Posterior cingulate gyrus (tissue), 11 donors: ENCODE measurements around the gene DNAJC22.

Experiments used
- DNase-seq, 10 donors: peaks; one replicate each; pipeline versions ENCODE4 v3.0.0 to v3.0.0-alpha.2; 2020 to 2021; ENCODE audit warnings: mixed read lengths in 3 of 10
- intact Hi-C: fragments of 100-400 bp; cut with DNase I; formaldehyde crosslinking; loops from one replicate; pipeline ENCODE4 v1.15.1; 2023

The DNAJC22 gene

DNA sequence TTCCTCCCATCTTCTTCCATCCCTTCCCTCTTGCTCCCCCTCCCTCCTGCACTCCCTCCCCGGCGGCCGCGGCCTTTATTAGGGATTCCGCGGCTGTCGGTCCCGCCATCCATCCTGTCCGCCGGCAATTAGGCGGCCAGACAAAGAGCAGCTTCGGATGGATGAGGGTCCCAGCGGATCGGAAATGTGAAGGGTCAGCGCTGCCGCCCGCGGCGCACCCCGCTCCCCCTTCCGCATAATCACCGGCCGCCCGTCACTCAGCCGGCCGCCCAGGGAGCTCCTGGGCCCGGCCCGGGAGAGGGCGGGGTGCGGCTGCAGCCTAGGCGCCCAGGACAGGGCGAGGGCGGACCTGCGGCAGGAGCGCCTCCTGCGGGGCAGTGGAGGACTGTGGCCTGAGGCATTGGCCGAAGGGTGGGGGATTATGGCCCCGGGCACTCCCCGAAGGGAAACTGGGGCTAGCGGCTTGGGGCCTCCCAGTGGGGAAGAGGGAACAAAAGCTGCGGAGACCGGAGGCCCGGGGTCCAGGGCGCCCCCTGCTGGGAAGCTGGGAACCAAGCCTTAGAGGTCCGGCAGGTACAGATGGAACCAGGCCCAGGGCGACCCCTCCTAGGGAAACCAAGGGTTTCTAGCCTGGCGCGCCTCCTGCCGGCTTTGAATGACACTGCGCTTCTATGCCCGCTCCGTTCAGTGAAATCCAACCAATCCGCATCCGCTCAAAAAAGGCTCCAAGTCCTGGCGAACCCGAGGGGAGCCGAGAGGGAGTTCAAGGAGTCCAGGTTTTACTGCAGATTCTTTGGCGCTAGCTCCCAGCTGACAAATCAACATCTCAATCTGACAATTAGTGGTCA is 4.4 kb upstream of the DNAJC22 start:
- peak in 9 of 10 donors; percentile 50 to 95 (median 69) for DNase-seq
- intact Hi-C loops, result no loop called here

DNA sequence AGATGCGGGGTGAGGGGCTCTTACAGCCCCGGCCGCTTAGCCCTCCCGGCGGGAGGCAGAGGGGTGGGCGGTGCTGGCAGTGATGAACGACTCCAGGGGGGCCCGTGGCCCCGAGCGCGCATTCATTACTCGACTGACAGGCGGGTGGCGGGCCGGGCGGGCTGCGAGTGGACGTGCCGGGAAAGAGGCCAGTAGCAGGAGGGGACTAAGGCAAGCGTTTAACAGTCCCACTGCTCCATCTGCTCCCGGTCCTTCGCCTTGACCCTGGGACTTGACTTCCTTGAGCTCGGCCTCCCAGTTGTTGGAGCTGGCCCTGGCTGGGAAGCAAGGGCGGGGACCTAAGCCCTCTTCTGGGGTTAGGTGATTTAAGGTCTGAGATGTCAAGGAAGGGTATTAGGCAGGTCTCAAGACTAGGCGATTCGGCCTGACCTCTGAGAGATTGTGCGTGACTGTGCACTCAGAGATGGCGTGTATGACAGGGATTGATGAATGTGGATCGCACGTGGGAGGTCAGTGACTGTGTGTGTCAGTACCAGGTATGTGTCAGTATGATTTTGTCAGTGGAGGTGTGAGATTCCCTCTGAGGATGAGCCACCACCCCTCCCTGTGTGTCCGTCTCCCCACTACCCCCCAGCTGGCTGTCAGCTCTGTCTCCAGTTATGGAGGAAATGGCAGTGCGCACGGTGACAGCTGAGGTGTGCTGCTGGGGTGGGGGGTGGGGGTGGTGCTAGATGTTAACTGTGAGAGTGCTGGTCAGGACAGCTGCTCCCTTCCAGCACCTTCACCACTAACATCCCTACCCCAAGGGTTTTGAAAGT is 3.6 kb upstream of the DNAJC22 start:
- DNase-seq, result peak in 3 of 10 donors; percentile 30 to 77 (median 54)
- intact Hi-C loops, result no loop called here

DNA sequence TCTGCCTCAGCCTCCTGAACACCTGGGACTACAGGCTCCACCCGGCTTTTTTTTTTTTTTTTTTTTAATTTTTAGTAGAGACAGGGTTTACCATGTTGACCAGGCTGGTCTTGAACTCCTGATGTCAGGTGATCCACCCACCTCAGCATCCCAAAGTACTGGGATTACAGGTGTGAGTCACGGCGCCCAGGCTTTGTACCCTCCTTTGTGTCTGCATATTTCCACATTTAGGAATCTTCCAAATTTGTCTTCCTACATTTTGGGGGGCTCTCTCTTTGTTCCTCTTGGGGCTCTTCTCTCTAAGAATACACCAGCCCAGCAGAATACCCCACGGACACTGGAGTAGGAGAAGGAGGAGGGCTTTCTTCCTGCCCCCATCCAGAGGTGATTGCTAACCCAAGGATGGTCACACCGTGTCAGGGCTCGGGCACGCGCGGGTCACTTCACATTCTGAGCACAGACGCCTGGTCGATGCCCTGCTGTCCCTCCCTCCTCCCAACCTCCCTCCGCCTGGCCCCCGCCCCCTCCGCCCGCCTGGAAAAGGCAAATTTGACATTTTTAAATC is 2.1 kb upstream of the DNAJC22 start:
- peak in 2 of 10 donors; percentile 14 to 61 for DNase-seq

DNA sequence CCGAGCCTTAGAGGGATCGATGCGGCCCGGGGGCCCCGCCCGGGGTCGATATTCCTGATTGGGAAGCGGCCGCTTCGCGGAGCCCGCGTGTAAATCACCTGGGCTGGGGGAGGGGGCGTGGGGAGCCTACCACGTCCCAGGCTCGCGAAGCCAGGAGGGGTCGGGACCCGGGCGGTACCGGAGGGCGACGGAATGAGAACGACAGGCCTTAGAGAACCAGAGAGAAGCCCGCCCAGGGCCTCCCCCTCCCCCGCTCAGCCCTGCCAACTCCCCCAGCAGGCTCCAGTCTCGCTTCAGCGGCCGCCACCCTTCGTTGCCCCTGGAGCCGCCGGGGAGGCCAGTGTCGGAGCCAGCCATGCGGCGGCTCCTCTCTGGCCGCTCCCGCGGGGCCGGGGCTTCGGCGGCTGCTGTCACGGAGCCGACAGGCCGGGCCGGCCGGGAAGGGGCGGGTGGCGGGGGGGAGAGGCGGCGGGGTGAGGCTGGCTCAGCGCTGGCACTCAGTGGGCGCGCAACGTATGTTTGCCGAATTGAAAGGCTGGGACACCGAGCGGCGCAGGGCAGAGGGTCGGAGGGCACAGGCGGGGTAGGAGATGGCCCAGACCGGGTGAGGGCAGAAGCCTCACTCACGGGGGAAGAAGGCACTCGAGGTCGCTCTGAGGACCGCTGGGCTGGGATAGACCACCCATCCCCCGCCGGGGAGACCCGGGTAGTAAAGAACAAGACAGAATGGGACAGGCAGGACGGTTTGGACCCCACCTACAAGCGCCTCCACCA is 1.4 kb upstream of the DNAJC22 start:
- intact Hi-C loops, result loop anchor here (5.0 kb wide), 1 partner anchor 58 kb away; no protein-coding TSS in a partner anchor
- DNase-seq, result peak in 3 of 10 donors; percentile 20 to 85 (median 45)

More for the DNA sequence above, 2.1 kb upstream of the DNAJC22 start:
- intact Hi-C loops, result loop anchor here (5.0 kb wide), 1 partner anchor 57 kb away; no protein-coding TSS in a partner anchor

DNA sequence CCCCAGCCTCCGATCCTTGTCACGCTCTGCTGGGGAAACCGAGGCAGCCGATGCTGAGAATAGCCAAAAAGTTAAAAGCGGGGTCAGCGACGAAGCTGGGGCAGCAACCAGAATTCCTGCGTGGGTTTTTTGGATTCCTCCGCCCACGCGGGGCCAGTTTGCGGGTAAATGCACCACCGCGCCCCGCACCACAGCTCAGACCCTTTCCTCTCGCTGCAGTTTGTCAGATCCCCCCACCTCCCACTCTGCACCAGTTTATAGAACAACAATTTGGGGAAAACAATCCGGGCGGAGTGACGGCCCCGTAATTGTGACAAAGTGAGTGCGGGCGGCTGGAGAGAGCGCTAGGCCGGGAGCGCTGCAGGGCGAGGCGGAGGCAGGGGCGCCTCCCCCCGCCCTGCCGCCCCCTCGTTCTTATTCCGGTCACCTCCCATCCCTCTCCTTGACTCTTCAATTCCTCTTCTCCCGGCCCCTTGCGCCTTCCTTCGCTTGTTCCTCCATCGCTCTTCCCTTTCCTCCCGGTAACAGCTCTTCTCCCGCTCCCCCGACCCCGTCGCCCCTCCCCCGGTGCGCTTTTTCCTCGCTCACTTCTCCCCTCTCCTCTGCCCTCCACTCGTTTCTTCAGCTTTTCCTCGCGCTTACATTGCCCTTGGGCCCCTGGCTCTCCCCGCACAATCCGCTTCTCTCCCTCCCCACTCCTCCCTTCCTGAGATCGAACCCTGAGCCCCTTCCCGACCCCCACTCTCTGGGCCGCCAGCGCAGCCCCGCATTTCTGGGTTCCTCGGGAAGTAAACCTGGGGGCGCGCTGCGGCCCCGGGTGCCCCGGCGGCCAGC is 646 bp upstream of the DNAJC22 start:
- intact Hi-C loops, result loop anchor here (5.0 kb wide), 1 partner anchor 59 kb away; no protein-coding TSS in a partner anchor
- DNase-seq, result peak in 2 of 10 donors; percentile 13 to 47

DNA sequence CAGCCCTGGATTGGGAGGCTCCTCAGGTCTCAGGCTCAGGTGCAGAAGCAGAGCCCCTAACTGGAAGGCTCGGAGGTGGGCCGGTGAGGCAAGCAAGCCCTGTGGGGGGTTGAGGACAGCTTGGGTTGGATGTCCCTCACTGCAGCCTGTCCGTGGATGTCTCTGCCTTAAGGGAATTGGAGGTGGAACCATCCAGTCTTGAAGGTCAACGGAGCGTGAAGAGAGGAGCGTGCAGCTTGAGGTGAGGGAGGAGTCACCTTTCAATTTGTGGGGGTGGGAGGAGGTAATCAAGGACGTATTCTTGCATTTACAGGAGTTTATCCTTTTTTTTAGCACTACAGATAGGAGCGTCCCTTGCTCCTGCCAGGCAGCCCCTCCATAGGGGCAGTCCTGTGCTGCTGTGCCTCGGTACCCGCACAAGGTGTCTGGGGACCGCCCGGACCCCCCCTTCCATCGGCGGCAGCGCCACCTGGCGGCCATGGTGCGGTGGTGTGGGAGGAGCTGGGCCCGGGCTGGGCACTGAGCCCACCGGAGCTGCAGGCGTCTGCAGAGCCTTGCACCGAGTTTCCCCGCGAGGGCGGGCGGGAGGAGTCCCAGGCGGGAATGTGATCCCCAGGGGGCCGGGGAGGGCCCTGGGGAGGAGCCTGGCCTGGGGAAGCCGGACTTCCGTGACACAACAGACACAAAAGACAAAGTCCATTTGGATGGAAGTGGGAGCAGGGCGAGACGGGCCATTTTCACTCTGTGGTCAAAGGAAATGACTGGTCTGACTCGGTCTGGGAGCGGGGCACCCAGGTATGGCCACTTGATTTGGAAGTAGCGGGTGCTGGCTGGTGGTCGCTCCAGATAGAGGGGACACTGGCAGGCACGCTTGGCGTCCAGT is 864 bp downstream of the DNAJC22 start:
- DNase-seq, result peak; percentile 74 to 99 (median 88)

DNA sequence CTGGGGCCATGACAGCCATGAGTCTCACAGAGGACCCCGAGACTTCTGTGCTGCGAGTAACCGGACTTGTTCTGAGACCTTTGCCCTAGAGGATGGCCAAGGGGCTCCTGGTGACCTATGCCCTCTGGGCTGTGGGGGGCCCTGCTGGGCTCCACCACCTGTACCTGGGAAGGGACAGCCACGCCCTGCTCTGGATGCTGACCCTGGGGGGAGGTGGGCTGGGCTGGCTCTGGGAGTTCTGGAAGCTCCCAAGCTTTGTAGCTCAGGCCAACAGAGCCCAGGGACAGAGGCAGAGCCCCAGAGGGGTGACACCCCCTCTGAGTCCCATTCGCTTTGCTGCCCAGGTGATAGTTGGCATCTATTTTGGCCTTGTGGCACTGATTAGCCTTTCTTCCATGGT is 2.1 kb downstream of the DNAJC22 start:
- peak in 2 of 10 donors; percentile 11 to 55 for DNase-seq
- intact Hi-C loops, result loop anchor here (5.0 kb wide), 1 partner anchor 61 kb away; no protein-coding TSS in a partner anchor

More for the DNA sequence above, 864 bp downstream of the DNAJC22 start:
- intact Hi-C loops, result loop anchor here (1.0 to 5.0 kb wide), 2 partner anchors 20 to 60 kb away; partner anchors contain the start of gene SPATS2

DNA sequence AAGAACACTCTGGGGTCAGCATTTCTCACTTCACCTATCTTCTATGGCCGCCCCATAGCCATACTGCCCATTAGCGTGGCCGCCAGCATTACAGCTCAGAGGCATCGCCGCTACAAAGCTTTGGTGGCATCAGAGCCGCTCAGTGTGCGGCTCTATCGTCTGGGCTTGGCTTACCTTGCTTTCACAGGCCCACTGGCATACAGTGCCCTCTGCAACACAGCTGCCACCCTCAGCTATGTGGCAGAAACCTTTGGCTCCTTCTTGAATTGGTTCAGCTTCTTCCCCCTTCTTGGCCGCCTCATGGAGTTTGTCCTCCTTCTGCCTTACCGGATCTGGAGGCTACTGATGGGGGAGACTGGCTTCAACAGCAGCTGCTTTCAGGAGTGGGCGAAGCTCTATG is 2.6 kb downstream of the DNAJC22 start:
- intact Hi-C loops, result loop anchor here (5.0 kb wide), 1 partner anchor 62 kb away; no protein-coding TSS in a partner anchor
- DNase-seq, result peak in 2 of 10 donors; percentile 8 to 44

DNA sequence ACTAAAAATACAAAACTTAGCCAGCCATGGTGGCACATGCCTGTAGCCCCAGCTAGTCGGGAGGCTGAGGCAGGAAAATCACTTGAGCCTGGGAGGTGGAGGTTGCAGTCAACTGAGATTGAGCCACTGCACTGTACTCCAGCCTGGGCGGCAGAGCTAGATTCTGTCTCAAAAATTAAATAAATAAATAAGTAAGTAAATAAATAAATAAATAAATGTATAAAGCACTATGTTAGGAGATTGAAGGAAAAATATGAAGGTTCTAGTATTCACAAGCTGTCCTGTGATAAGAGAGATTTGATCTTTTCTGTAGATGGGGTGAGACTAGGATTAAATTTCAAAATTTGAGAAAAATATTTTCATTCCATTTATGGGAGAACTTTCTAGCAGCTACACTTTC is 5.7 kb downstream of the DNAJC22 start:
- DNase-seq, result peak in 1 of 10 donors; percentile 19
- intact Hi-C loops, result no loop called here

DNA sequence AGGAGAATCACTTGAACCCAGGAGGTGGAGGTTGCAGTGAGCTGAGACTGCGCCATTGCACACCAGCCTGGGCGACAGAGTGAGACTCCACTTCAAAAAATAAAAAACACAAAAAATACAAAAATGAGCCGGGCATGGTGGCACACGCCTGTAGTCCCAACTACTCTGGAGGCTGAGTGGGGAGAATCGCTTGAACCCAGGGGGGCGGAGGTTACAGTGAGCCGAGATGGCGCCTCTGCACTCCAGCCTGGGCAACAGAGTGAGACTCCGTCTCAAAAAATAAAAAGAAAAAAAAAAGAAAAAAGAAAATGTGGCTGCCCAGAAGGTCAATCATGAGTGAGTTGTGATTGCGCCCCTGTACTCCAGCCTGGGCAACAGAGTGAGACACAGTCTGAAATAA is 9.2 kb downstream of the DNAJC22 start:
- peak in 1 of 10 donors; percentile 7 for DNase-seq
- intact Hi-C loops, result loop anchor here (5.0 kb wide), 1 partner anchor 226 kb away; no protein-coding TSS in a partner anchor

DNA sequence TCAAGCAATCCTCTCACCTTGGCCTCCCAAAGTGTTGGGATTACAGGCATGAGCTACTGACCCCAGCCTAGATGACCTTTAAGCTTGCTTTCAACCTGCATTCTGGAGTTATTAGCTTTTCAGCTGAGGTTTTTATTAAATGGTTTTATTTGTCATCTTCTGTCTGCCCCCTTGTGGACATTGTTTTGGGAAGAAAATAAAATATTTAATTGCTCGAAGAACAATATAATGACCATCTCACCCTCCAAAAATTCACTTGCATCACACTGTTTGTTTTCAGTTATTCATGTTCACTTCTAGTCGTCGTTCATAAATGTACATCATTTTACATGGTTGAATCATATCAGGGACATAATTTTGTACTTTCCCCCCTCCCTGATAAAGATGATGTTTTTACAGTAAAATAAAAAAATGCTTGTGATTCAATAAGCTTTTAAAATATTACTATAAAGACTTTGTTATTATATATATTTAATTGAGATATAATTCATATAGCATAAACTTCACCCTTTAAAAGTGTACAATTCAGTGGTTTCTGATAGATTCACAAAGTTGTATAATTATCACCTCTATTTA is 10.5 kb downstream of the DNAJC22 start:
- DNase-seq, result no peak
- intact Hi-C loops, result loop anchor here (5.0 kb wide), 1 partner anchor 225 kb away; no protein-coding TSS in a partner anchor

DNA sequence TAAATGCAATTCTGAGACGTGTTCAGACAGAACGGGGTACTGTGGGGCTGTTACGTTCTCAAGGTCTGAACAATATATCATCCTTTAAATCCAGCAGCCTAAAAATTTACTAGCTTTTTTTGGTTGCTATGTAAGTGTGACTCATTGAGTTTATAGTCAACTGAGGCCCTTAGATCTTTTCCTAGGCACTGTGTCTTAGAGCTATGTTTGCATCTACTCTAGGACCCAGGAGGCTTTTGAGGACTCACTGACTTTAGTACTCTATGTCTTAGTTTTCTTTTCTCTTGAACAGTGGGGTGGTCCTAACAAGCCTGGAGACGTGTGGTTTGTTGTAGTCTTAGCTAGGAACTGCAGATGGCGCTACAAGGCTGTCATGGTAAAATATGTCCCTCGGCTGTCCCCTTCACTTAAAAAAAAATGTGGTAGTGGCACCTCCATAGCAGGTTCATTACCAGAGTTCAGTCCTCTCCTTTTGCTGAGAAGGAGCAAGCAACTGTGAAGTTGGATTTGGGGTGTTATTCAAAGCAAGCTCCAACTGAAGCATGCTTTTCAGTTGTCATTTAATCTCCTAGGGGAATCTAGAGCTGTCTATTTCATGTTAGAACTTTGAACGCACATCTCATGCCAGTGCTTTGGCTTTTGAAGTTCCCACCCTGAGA is 11.9 kb downstream of the DNAJC22 start:
- intact Hi-C loops, result loop anchor here (2.0 to 5.0 kb wide), 2 partner anchors 156 to 224 kb away; no protein-coding TSS in a partner anchor
- DNase-seq, result peak in 5 of 10 donors; percentile 33 to 65 (median 34)

DNA sequence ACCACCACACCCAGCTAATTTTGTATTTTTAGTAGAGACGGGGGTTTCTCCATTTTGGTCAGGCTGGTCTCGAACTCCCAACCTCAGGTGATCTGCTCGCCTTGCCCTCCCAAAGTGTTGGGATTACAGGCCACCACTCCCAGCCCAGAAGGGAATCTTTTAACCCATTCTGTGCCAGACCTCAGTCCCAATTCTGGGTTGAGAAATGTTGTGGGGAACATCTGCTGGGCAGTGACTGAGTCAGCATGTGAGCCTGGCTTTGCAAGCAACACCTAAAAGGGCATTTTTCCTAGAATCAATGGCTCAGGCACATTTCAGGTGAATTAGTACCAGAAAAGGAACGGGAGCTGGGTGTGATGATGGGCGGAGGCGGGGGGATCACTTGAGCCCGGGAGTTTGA is 13.0 kb downstream of the DNAJC22 start:
- DNase-seq, result peak in 1 of 10 donors; percentile 36
- intact Hi-C loops, result loop anchor here (2.0 to 5.0 kb wide), 2 partner anchors 155 to 223 kb away; no protein-coding TSS in a partner anchor

DNA sequence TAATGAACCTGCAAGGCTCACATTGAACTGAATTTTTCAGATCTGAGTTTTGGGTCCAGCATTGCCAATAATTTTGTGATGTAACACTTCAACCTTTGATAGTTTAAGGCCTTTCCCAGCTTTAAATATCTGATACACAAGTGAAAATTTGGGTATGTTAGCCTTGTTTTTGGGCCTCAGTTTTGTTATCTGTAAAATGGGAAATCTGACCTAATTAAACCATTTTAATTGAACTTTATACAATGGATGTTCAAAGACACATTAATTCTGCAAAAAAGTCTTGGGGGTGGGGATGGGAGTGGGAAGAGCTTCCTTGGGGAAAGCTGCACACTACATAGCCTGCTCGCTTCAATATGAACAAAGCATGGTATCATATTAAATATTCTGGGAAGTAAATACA is 15.4 kb downstream of the DNAJC22 start:
- intact Hi-C loops, result no loop called here
- DNase-seq, result no peak

DNA sequence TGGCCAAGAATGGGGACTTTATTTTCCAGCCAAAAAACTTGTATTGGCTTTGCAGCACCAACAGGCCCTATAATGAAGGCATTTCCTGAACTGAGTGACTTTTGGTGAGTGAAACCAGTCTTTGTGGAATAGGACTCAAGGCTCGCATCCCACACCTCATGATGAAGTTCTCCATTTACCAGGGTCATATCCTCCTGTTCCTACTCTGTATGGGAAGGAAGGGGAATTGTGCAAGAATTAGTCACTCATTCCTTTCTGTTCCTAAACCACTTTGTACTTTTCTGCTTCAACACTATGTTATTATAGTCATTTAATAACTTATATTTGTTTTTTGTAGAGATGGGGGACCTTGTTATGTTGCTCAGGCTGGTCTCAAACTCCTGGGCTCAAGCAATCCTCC is 18.3 kb downstream of the DNAJC22 start:
- no peak for DNase-seq

DNA sequence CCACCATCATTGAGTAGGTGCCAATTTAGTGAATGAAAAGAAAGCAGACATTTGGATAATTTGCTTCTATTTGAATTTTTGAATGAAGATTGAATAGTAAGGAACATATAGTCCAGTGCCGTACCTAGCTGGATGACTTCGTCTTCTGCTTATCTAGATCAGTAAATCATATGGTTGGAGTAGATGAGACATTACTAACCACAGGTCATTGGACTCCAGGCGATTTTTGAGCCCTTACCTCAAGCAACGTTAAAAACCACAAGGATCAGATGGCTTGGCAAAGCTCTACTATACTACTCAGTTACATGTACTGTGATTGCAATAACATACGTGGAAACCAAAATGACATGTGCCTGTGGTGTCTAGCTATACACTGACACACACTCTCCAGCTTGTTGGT is 18.9 kb downstream of the DNAJC22 start:
- intact Hi-C loops, result no loop called here
- DNase-seq, result no peak

More for the DNA sequence above, 18.3 kb downstream of the DNAJC22 start:
- intact Hi-C loops, result no loop called here
